HL-60/S4 treated with retinoic acid at 250 ng/mL for 4 days and 3 days (cell line): Measurements from ENCODE around the gene DOK1.

Experiments
- in situ Hi-C: fragments of 300-500 bp; cut with MboI; formaldehyde crosslinking; loops from 2 replicates; pipeline ENCODE4 v1.7.0; 2022; ENCODE audit warnings: low sequenced_read_pairs

DOK1 gene

DNA sequence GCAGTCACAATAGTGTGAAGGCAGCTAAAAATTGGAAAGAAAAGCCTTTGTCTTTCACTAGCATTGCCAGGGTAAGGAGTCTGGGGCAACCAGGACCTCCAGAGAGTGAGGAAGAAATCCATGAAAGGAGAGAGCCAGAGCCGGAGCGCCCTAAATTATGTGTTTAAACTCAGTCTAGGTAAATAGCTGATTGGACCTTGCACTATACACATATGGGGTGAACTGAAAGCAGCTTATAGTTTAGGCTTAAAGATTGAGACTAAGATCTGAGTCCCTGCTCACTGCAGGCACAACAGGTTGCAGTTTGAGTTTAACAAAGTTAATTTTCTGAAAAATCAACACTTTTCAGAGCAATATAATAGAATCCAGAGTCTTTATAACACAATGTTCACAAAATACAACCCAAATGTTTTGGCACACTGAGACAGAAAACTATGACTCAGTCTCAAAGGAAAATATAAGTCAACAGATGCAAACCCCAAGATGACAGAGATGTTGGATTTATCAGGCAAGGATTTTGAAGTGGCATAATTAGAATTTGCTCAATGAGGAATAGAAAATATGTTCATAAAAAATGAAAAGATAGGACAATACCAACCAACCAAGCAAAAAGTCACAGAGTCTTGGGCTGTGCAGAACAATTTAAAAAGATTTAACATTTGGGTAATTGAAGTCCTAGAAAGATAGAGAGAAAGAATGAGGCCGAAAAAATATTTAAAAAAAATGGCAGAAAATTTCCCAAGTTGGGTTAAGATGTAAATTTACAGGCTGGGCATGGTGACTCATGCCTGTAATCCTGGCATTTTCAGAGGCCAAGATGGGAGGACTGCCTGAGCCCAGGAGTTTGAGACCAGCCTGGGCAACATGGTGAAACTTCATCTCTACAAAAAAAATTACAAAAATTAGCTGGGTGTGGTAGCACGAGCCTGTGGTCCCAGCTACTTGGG, 39.6 kb downstream of the DOK1 start:
- in situ Hi-C loops: no loop called here

DNA sequence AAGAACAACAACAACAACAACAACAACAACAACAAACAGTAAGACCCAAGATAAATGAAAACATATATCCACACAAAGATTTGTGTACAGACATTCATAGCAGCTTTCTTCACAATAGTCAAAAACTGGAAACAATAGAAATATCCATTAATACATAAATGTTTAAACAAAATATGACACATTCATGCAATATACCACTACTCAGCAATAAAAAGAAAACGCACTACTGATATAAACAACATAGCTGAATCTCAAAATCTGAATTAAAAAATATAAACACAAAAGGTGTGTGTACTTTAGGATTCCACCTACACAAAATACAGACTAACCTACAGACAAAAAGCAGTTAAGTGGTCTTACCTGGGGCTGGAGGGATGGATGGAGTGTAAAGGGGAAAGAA, 42.1 kb downstream of the DOK1 start:
- in situ Hi-C loops: no loop called here

DNA sequence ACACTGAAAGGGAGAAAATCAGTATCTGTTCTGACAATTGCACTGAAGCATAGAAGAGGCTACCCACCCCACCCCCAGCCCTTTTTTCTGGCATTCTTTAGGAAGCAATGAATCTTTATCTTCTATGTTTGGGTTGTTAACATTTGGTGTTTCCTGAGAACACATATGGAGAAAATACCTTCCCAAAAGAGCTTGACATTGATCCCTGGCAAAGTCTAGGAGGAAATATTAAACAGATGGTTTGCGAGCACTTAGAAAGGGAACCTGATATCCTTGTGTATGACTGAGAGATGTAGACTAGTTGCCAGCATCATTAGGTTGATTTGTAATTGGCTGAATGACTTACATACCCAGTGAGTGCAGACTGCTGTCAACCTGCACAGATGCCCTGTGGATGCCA, 42.9 kb downstream of the DOK1 start:
- in situ Hi-C loops: no loop called here

DNA sequence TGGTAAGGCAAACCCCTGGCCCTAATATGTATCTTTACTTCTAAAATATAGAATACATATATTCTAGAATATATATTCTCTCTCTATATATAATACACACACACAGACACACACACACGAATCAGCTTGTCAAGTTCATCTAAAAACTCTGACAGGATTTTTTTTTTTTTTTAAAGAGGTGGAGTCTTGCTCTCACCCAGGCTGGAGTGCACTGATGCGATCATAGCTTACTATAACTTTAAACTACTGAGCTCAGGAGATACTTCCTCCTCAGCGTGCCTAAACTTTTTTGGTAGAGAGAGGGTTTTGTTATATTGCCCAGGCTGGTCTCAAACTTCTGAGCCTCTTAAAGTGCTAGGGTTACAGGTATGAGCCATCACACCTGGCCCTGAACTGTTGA, 45.2 kb downstream of the DOK1 start:
- in situ Hi-C loops: no loop called here

GRCh38 chr2:74602586-74603281, 48.2 kb downstream of the DOK1 start:
- in situ Hi-C loops: no loop called here

- in situ Hi-C loops: no loop called here
These were observed 48.9 kb downstream of the DOK1 start for GRCh38 chr2:74603282-74604000.

DNA sequence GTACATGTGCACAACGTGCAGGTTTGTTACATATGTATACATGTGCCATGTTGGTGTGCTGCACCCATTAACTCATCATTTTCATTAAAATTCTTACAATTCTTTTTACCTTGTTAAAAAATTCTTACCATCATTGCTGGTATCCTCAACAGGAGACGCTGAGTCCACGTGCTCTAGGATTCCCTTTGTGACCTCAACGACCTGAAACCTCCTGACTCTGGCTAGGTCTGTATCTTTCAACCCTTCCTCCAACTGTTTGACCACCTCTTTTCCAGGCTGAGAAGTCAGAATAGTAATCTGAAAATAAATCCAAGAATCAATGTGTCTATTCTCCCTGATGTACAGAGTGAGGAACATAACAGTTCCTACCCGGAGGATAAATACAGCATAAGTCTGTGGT, 52.4 kb downstream of the DOK1 start:
- in situ Hi-C loops: no loop called here
